NCI-H2196 treated with DMSO at 0.1 percent for 48 hours (cell line): ENCODE measurements around the gene BRD9.
"Not testable (repeated sequence)": the region's sequence is repeated elsewhere in the genome, so short reads cannot be mapped to it uniquely, and the experiment has no call there.

Source experiments
- DNase-seq: peaks from one replicate; lab custom pipeline; 2025; ENCODE audit not compliant: unreplicated experiment; lab: John Stamatoyannopoulos, UW

The BRD9 gene

DNA sequence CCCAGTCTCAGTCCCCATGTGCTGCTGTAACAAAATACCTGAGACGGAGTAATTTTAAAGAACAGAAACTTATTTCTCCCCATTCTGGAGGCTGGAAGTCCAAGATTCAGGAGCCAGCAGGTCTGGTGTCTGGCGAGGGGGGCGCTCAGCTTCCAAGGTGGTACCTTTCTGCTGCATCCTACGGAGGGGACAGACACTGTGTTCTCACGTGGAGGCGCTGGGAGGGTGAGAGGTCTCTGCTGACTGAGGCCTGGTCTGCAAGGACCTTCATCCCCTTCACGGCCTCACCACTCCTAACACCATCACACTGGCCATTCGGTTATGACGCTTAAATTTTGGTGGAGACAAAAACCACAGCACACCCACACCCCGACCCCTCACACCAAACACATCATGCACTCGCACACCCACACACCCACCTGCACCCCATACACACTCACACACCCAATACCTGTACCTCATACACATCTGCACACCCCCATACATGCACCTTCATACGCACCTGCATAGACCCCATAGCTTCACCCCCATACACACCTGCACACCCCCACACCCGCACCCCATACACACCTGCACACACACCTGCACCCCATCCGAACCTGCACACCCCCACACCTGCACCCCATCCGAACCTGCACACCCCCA, 32.0 kb downstream of the BRD9 start:
- no peak for DNase-seq

DNA sequence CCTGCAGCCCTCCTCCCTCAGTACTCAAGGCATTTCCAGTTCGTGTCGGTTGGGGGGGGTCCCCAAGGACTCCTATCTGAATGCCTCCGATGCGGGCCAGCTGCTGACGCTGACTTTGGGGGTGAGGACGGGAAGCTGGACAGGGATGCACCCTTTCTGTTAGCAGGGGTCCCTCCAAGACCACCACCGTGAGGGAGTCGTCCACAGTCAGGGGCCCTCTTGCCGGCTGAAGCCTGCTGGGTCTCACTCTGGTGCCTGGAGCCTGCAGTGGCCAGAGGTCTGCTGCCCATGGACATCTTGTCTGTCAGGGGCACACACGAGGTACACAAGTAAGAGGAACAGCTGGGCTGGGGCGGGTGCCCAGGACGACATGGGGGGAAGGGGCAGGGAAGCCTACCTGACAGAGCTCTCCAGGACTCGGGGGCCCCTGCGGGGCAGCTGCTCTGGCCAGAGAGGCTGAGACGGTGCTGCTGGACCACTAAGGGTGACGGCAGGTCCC, 32.8 kb downstream of the BRD9 start:
- no peak for DNase-seq

DNA sequence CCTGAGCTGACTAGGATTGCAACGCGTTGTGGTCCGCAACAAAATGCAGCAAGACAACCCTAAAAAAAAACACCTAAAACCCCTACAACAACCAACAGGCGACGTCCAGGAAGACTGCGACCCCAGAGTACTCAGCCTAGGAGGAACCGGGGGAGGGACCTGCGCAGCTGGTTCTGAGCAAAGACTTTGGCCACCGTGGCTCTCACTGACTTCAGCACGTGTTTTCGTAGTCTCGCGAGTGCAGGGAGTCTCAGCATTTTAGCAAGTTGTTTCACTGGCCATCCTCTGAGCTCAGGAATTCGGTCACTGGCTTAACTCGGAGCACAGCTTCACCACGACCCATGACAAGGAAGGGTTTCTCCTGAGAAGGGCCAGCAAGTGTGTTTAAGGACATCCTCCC, 33.2 kb downstream of the BRD9 start:
- DNase-seq, result no peak

DNA sequence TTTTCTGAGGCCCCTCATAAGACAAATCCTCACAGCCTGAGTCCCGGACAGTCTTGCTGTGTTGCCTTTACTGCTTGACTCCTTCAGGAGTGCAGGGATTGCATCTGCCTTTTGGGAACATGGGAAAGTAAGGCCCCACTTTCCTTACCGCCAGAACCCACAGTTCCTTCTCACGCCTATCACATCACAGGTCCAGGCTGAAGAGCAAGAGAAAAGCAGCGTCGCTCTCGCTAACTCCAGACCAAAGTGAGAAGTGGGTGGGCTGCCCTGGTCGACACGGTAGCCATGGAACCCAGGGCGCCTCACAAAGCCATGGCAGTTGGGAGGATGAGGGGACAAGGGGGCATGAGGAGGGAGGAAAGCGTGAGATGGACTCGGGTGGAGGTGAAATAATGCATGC, 33.9 kb downstream of the BRD9 start:
- DNase-seq, result no peak

DNA sequence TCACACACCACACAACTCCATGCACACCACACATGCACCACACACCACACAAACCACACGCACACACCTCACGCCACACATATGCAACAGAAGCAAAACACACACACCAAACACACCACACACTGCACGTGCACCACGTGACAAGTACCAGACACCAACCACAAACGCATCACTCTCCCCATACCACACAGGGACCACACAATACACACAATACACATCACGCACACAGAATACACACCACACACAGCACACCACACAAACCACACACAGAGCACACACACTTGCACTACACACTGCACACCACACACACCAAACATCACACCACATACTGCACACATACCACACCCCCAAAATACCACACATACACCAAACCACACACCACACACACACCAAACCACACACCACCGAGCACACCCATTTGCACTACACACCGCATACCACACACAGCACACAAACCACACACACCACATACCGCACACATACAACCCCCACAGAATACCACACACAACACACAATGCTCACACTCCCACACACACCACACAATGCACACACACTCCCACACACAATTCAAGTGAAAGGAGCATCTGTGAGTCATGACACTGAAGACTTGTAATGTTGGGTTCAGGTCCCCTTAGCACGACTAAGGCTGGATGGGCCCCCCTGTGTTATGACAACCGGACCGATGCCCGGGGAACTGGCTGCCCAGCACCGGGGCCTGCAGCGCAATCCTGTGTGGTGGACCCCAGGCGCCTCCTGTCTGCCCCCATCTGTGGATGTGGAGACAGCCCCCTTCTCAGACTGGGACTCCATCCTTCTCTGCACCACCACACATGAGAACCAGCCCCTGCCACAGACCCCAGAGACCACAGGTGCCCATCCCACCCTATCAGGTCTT, 35.8 kb downstream of the BRD9 start:
- DNase-seq, result no peak

DNA sequence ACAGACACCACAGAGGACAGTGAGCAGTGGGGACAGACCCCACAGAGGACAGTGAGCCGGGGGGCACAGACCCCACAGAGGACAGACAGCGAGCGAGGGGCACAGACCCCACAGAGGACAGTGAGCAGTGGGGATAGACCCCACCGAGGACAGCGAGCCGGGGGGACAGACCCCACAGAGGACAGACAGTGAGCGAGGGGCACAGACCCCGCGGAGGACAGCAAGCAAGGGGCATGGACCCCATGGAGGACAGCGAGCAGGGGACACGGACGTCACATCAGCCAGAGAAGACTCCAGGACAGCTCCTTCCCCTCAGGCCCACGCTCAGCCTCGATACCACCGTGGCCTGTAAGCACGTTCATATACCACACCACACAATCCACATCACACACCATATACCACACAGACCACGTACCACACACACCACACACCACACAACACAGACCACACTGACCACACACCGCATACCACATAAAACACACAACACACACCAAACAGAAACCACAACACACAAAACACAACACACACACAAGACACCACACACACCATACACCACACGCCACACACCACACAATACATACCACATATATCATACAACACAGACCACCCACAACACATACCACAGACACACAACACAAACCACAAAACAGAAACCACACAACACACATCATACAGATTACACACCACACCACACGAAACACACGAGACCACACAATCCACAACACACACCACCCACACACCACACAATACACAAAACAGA, 36.6 kb downstream of the BRD9 start:
- DNase-seq, result no peak

DNA sequence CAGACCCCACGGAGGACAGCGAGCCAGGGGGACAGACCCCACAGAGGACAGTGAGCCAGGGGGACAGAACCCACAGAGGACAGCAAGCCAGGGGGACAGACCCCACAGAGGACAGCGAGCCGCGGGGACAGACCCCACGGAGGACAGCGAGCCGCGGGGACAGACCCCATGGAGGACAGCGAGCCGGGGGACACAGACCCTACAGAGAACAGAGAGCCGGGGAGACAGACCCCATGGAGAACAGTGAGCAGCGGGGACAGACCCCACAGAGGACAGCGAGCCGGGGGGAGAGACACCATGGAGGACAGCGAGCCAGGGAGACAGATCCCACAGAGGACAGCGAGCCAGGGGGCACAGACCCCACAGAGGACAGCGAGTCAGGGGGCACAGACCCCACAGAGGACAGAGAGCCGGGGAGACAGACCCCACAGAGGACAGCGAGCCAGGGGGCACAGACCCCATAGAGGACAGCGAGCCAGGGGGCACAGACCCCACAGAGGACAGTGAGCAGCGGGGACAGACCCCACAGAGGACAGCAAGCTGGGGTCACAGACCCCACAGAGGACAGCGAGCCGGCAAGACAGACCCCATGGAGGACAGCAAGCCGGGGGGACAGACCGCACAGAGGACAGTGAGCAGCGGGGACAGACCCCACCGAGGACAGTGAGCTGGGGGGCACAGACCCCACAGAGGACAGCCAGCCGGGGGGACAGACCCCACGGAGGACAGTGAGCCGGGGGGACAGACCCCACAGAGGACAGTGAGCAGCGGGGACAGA, 37.4 kb downstream of the BRD9 start:
- DNase-seq, result no peak

DNA sequence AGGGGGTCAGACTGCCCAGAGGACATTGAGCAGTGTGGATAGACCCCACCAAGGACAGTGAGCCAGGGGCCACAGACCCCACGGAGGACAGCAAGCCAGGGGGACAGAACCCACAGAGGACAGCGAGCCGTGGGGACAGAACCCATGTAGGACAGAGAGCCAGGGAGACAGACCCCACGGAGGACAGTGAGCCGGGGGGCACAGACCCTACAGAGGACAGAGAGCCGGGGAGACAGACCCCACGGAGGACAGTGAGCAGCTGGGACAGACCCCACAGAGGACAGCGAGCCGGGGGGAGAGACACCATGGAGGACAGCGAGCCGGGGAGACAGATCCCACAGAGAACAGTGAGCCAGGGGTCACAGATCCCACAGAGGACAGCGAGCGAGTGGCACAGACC, 38.4 kb downstream of the BRD9 start:
- DNase-seq, result no peak

DNA sequence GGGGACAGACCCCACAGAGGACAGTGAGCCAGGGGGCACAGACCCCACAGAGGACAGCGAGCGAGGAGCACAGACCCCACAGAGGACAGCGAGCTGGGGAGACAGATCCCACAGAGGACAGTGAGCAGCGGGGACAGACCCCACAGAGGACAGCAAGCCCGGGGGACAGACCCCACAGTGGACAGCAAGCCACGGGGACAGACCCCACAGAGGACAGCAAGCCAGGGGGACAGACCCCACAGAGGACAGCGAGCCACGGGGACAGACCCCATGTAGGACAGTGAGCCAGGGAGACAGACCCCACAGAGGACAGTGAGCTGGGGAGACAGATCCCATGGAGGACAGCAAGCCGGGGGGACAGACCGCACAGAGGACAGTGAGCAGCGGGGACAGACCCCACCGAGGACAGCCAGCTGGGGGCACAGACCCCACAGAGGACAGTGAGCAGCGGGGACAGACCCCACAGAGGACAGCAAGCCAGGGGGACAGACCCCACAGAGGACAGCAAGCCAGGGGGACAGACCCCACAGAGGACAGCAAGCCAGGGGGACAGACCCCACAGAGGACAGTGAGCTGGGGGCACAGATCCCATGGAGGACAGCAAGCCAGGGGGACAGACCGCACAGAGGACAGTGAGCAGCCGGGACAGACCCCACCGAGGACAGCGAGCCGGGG, 39.0 kb downstream of the BRD9 start:
- not testable (repeated sequence) for DNase-seq

DNA sequence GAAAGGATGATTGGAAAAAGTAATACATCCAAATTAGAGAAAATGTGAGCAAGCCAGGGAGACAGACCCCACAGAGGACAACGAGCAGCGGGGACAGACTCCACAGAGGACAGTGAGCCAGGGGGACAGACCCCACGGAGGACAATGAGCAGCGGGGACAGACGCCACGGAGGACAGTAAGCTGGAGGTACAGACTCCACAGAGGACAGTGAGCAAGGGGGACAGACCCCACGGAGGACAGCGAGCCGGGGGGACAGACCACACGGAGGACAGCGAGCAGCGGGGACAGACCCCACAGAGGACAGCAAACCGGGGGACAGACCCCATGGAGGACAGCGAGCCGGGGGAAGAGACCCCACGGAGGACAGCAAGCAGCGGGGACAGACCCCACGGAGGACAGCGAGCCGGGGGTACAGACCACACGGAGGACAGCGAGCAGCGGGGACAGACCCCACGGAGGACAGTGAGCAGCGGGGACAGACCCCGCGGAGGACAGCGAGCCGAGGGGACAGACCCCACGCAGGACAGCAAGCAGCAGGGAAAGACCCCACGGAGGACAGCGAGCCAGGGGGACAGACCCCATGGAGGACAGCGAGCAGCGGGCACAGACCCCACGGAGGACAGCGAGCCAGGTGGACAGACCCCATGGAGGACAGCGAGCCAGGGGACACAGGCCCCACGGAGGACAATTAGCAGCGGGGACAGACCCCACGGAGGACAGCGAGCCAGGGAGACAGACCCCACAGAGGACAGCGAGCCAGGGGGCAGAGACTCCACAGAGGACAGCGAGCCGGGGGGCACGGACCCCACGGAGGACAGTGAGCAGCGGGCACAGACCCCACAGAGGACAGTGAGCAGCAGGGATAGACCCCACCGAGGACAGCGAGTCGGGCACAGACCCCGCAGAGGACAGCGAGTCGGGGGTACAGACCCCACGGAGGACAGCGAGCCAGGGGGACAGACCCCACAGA, 39.9 kb downstream of the BRD9 start:
- DNase-seq, result no peak

DNA sequence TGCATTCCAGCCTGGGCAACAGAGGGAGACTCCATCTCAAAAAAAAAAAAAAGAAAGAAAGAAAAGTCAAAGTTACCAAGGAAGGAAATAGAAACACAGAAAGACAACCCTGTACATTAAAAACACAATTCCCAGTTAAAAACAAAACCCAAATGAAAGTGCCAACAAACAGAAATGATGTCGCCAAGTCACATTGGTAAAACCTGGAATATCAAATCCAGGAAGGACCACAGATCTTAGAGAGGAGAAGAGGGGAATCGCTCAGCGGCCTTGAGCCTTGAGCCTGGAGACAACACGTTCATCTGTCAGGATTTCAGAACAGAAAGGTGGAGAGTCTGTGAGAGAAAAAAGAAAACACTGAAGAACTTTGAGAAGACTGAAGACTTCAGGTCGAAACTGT, 40.6 kb downstream of the BRD9 start:
- no peak for DNase-seq

DNA sequence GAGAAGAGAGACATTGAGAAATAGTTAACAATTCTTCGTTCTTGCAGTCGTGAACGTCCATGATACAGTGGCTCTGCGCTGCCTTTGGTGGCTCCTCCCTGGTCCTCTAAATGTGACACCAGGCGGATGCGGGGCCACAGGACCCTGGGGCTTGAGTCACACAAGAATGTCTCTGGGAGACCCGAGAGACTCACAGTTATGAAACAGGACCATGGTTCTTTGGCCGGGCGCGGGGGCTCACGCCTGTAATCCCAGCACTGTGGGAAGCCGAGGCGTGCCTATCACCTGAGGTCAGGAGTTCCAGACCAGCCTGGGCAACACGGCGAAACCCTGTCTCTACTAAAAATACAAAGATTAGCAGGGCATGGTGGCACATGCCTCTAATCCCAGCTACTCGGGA, 41.0 kb downstream of the BRD9 start:
- DNase-seq, result no peak

DNA sequence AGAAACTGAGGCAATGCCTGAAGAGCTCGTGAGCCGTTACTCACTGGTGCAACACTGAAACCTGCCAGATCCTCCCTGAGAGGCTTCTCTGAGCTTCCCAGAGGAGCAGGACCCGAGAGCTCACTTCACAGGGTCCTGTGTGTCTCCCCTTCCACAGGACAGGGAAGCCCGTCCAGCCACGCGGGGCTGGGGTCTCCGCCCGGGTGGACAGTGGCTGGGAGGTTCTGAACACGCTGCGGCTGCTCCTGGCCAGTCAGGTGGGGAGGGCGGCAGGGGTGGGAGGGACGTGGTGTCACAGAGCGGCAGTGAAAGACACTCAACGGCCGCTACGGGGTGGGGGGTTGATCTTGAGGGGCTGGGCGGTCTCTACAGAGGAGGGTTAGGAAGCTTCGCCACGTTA, 41.5 kb downstream of the BRD9 start:
- no peak for DNase-seq

DNA sequence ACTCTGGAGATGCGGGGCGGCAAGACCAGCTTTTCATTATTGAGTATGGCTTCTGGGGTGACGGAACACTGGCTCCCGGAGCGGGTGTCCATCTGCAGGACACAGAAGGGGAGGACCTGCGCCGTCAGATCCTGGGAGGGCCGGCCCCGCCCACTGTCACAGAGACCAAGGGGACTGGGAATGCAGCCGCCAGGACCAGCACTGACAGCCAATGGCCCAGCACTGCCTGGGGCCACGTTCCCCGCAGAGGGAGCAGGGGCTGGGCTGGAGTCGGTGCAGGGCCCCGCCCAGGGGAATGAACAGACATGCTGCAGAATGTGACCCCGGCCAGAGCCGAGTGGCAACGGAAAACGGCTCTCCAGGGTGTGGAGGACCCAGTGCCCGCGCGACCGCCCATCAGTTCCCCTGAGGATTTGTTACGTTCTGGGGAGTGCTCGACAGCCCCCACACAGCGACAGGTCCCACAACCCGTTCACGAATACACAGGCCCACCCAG, 42.0 kb downstream of the BRD9 start, which contains the start of gene ZDHHC11:
Gene ZDHHC11 (minus strand): TSS at position 476 of the 496 bp plus-strand sequence. CDS start 384 bp downstream, at position 92.
- DNase-seq, result no peak

DNA sequence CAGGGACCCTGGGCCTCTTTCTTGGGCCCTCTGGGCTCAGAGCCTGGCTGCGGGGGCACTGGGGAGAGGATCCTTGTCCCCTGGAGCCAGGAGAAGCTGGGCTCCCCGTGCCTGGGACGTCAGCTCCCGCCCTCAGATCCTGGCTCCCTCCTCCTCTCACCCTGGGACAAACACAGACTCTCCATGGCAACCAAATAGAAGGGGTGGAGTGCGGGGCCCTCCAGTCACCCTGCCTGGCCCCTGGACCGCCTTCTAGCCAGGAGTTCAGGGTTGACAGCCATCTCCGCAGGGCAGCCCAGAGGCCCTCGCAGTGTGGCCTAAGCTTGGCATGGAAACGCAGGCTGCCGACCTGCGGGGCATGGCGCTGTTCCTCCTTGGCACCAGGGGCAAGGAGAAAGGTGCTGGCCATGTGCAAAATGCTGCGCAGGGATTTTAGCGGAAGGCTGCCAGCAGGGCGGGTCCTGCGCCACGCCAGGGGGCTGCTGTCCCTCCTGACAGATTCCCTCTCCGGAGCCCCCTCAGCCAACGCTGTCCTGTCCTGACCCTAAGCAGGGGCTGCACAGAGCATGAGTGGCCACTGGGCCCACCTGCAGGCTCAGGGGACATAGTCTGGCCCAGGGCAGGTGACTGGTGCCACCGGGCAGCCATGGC, 42.8 kb downstream of the BRD9 start:
- no peak for DNase-seq

DNA sequence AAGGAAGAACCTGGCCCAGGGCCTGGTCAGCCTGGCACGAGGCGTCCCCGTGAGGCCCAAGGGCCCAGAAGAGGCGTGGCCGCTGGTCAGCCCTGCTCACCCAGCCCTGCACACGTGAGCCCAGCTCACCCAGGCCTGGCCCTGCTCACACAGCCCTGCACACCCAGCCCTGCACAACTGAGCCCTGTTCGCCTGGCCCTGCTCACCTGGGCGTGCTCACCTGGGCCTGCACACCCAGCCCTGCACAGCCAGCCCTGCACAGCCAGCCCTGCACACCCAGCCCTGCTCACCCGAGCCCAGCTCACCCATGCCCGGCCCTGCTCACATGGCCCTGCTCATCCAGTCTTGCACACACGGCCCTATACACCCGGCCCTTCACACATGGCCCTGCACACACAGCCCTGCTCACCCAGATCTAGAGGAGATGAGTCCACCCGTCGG, 43.9 kb downstream of the BRD9 start:
- no peak for DNase-seq

DNA sequence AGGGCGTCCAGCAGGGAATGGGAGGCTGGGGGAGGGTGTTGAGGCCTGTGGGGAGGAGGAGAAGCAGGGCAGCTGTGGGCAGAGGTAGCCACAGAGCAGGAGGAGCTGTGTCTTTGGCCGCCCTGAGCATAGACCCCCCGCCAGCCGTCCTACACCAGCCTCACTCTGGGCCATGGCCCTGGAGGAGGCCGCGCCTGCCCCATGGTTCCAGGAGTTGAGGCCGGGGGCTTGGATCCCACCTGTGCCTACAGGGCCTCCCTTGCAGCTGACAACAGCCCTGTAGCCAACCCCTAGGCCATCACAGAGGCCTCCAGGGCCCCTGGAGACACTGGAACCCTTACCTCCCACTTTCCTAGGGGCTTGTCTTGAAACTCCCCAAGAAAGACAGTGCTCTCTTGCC, 44.9 kb downstream of the BRD9 start:
- not testable (repeated sequence) for DNase-seq

DNA sequence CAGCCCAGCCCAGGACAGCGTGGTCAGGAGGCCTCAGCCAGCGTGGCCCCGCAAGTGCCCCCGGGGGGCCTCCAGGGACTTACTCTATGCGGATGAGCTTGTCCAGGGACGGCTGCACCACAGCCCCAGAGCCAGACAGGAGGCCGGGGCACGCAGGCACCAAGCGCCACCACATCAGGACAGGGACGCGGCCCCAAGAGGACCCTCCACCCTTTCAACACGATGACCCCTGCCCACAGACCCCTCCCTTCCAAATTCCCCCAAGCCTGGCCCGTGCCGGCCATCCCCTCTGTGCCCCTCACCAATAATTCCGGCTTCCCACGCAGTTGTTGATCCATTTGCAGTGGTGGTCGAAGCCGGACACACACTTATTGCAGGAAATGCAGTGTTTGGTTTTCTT, 45.4 kb downstream of the BRD9 start:
- DNase-seq, result not testable (repeated sequence)
